Smooth muscle cell (in vitro differentiated cells): ENCODE measurements around the gene VPS13A. TPM values are rescaled to one million over a fixed set of nuclear protein-coding genes. Genes with fewer than 3 reads are reported as not detected.

Experiments
- DNase-seq: peaks from one replicate; lab custom pipeline; 2025; ENCODE audit not compliant: unreplicated experiment; lab: John Stamatoyannopoulos, UW
- H2AFZ ChIP-seq: fragments of 200-600 bp; sonication (generic); 2 replicates; pipeline ENCODE4 v1.6.0; 2016; ENCODE audit warnings: antibody characterized with exemption, low read depth, mild to moderate bottlenecking
- H3F3A ChIP-seq: fragments of 200-600 bp; sonication (generic); 2 replicates; pipeline ENCODE4 v1.6.0; 2017; ENCODE audit warnings: antibody characterized with exemption, low read depth
- H3K27ac ChIP-seq: fragments of 200-600 bp; sonication (generic); 2 replicates; pipeline ENCODE4 v1.5.1; 2016; ENCODE audit warnings: low read depth, mild to moderate bottlenecking
- H3K27me3 ChIP-seq: fragments of 200-600 bp; sonication (generic); 2 replicates; pipeline ENCODE4 v1.6.1; 2016; ENCODE audit warnings: low read depth, mild to moderate bottlenecking
- H3K36me3 ChIP-seq: fragments of 200-600 bp; sonication (generic); 2 replicates; pipeline ENCODE4 v1.5.1; 2016; ENCODE audit warnings: low read depth
- H3K4me1 ChIP-seq: fragments of 200-600 bp; sonication (generic); 2 replicates; pipeline ENCODE4 v1.5.1; 2016; ENCODE audit warnings: low read depth
- H3K4me2 ChIP-seq: fragments of 200-600 bp; sonication (generic); 2 replicates; pipeline ENCODE4 v1.6.0; 2016; ENCODE audit warnings: mild to moderate bottlenecking
- H3K4me3 ChIP-seq: fragments of 200-600 bp; sonication (generic); 2 replicates; pipeline ENCODE4 v1.5.1; 2016; ENCODE audit warnings: mild to moderate bottlenecking
- H3K79me2 ChIP-seq: fragments of 200-600 bp; sonication (generic); 2 replicates; pipeline ENCODE4 v1.6.0; 2016; ENCODE audit warnings: low read depth, mild to moderate bottlenecking
- H3K9ac ChIP-seq: fragments of 200-600 bp; sonication (generic); 2 replicates; pipeline ENCODE4 v1.6.0; 2016; ENCODE audit warnings: low read depth
- H3K9me3 ChIP-seq: fragments of 200-600 bp; sonication (generic); replicated peaks from 2 replicates; pipeline ENCODE4 v1.5.1; 2016; ENCODE audit warnings: low read depth
- H4K20me1 ChIP-seq: fragments of 200-600 bp; sonication (generic); 2 replicates; pipeline ENCODE4 v1.6.0; 2016; ENCODE audit warnings: low read depth
- CTCF ChIP-seq: fragments of 200-600 bp; sonication (generic); IDR thresholded peaks from 2 replicates; pipeline ENCODE4 v1.5.1; 2017; ENCODE audit warnings: borderline replicate concordance, mild to moderate bottlenecking, antibody characterized with exemption; ENCODE audit not compliant: insufficient read depth, poor library complexity, severe bottlenecking
- WGBS: methylation state at CpG from one replicate; pipeline ENCODE4 v1.1.7; 2016; ENCODE audit warnings: low lambda C conversion rate; 5-methylcytosine and 5-hydroxymethylcytosine counted together
- polyA plus RNA-seq: library from polyadenylated mRNA; unstranded; fragments of >200 nt; fragmentation: Nextera tagmentation; extraction: Ambion mirVana; gene quantifications from 2 replicates; pipeline ENCODE4 v1.2.1, GENCODE V29; 2016
- total RNA-seq: library from RNA; depleted of rRNA; stranded (reverse); fragments of >200 nt; gene quantifications from 2 replicates; pipeline ENCODE4 v1.2.3, GENCODE V29; 2014

VPS13A gene
- total and polyA plus RNA-seq, 2 experiments from 2014 or later, result 1.6 to 17.0 TPM

- no peaks in the 10 kb centered on the region for H3K4me1 ChIP-seq
- WGBS, result 78% methylated on average over 5 of the region's 5 CpGs
- H2AFZ ChIP-seq, result no peak overlapping the region
- H3K9ac ChIP-seq, result no peak overlapping the region
- no peaks in the 10 kb centered on the region for H3K79me2 ChIP-seq
- H3K36me3 ChIP-seq, result no peaks in the 10 kb centered on the region
- H3F3A ChIP-seq, result no peaks in the 10 kb centered on the region
- no peaks in the 10 kb centered on the region for H4K20me1 ChIP-seq
- no peaks in the 10 kb centered on the region for H3K9me3 ChIP-seq
- TF ChIP-seq CTCF, result no peak
- DNase-seq, result no peak
- no peak overlapping the region for H3K4me3 ChIP-seq
- H3K27me3 ChIP-seq, result no peaks in the 10 kb centered on the region
- no peak overlapping the region for H3K27ac ChIP-seq
- H3K4me2 ChIP-seq, result no peak overlapping the region
Observed at GRCh38 chr9:77215874-77216273, 38.5 kb downstream of the VPS13A start.

GRCh38 chr9:77218612-77219011 is 41.3 kb downstream of the VPS13A start:
- Histone ChIP-seq H3K4me1 (no peaks in the 10 kb centered on the region), H3K4me2 (peak overlapping the region; percentile 33), H3K36me3 (no peaks in the 10 kb centered on the region), H3F3A (no peaks in the 10 kb centered on the region), H3K79me2 (no peaks in the 10 kb centered on the region), H3K27ac (no peak overlapping the region), H3K4me3 (no peak overlapping the region), H4K20me1 (no peaks in the 10 kb centered on the region), H3K27me3 (no peaks in the 10 kb centered on the region), H2AFZ (no peak overlapping the region), H3K9me3 (no peaks in the 10 kb centered on the region), H3K9ac (no peak overlapping the region)
- DNase-seq, result no peak
- 80% methylated on average over 3 of the region's 3 CpGs for WGBS
- TF ChIP-seq CTCF, result no peak

- Histone ChIP-seq H3K9ac (no peak overlapping the region), H3K27ac (no peak overlapping the region), H4K20me1 (no peaks in the 10 kb centered on the region), H3K4me3 (no peak overlapping the region), H3F3A (no peaks in the 10 kb centered on the region), H3K36me3 (no peaks in the 10 kb centered on the region), H3K79me2 (no peaks in the 10 kb centered on the region), H3K27me3 (no peaks in the 10 kb centered on the region), H2AFZ (no peak overlapping the region), H3K4me1 (no peaks in the 10 kb centered on the region), H3K9me3 (no peaks in the 10 kb centered on the region), H3K4me2 (no peak overlapping the region)
- no peak for TF ChIP-seq CTCF
- no peak for DNase-seq
- whole genome bisulfite sequencing, result 84% methylated on average over 3 of the region's 3 CpGs
Observed at GRCh38 chr9:77221431-77221830, 44.1 kb downstream of the VPS13A start.

- Histone ChIP-seq H3K27ac (no peak overlapping the region), H3K79me2 (no peaks in the 10 kb centered on the region), H3K4me2 (no peak overlapping the region), H3K9me3 (no peaks in the 10 kb centered on the region), H2AFZ (no peak overlapping the region), H3K36me3 (no peaks in the 10 kb centered on the region), H3K27me3 (no peaks in the 10 kb centered on the region), H3K4me1 (no peaks in the 10 kb centered on the region), H3F3A (no peaks in the 10 kb centered on the region), H3K9ac (no peak overlapping the region), H4K20me1 (no peaks in the 10 kb centered on the region), H3K4me3 (no peak overlapping the region)
- DNase-seq, result no peak
- 85% methylated on average over 5 of the region's 5 CpGs for WGBS
- TF ChIP-seq CTCF, result no peak
Observed at GRCh38 chr9:77224746-77225312, 47.5 kb downstream of the VPS13A start.
